Measurements from ENCODE around the gene PPAT.
A peak's percentile ranks its signal among the peaks of the same experiment; 100 is the strongest.

PPAT gene

GRCh38 chr4:56426273-56426672 is 9.1 kb downstream of the PPAT start:
- CTCF ChIA-PET = interaction anchor here (0.7 to 5.3 kb wide), 12 partner anchors 10 to 410 kb away, joined by 3 to 64 read pairs (median 3); partner anchors contain the start of genes PAICS and PPAT
- POLR2A ChIA-PET = no interaction called here
- TF ChIP-seq, protein P1, sequence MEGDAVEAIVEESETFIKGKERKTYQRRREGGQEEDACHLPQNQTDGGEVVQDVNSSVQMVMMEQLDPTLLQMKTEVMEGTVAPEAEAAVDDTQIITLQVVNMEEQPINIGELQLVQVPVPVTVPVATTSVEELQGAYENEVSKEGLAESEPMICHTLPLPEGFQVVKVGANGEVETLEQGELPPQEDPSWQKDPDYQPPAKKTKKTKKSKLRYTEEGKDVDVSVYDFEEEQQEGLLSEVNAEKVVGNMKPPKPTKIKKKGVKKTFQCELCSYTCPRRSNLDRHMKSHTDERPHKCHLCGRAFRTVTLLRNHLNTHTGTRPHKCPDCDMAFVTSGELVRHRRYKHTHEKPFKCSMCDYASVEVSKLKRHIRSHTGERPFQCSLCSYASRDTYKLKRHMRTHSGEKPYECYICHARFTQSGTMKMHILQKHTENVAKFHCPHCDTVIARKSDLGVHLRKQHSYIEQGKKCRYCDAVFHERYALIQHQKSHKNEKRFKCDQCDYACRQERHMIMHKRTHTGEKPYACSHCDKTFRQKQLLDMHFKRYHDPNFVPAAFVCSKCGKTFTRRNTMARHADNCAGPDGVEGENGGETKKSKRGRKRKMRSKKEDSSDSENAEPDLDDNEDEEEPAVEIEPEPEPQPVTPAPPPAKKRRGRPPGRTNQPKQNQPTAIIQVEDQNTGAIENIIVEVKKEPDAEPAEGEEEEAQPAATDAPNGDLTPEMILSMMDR (IDR thresholded peaks at IDR 0.05; ENCODE audit: control extremely low read depth, extremely low read depth, low read depth, missing control alignments) = no peak
- peak; percentile 30 for DNase-seq (ENCODE audit: extremely low spot score)

GRCh38 chr4:56425518-56425917 is 9.9 kb downstream of the PPAT start:
- no peak for DNase-seq (ENCODE audit: extremely low spot score)
- ChIA-PET POLR2A (no interaction called here), CTCF (interaction anchor here (0.7 to 5.3 kb wide), 25 partner anchors 10 to 417 kb away, joined by 3 to 64 read pairs (median 3); partner anchors contain the start of genes AASDH, PAICS and PPAT)
- TF ChIP-seq, protein P1 (IDR thresholded peaks at IDR 0.05; ENCODE audit: control extremely low read depth, extremely low read depth, low read depth, missing control alignments) = no peak

- POLR2A ChIA-PET = interaction anchor here (1.2 kb wide), 1 partner anchor 11 kb away, joined by 4 read pairs; the partner anchor contains the start of genes PAICS and PPAT
- DNase-seq (ENCODE audit: extremely low spot score) = peak; percentile 30
- CTCF ChIA-PET = interaction anchor here (0.7 to 5.3 kb wide), 29 partner anchors 7 to 477 kb away, joined by 3 to 64 read pairs (median 3); partner anchors contain the start of genes AASDH, CEP135, PAICS and PPAT
- TF ChIP-seq, protein P1 (IDR thresholded peaks at IDR 0.05; ENCODE audit: control extremely low read depth, extremely low read depth, low read depth, missing control alignments) = peak; percentile 52
These were observed 10.5 kb downstream of the PPAT start for GRCh38 chr4:56424697-56425514.

DNA sequence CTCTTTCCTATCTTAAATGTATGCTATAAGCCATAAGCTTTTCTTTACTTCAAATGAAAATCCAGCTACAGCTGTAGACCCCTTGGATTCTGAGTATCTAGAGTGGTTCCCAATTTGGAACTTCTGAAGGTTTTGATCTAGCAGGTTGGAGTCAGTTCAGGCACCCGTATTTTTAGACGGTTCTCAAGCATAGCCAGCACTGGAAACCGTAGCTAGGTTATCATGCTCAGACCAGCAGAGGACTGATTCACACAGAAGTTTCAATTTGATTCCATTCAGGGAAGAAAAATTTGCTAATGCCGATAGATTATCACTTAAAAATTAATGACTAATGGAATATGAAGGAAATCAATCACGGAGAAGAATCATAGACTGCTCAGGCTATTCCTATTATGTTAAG is 11.2 kb downstream of the PPAT start:
- no peak for DNase-seq (ENCODE audit: extremely low spot score)
- TF ChIP-seq, protein P1 (IDR thresholded peaks at IDR 0.05; ENCODE audit: control extremely low read depth, extremely low read depth, low read depth, missing control alignments) = no peak
- POLR2A ChIA-PET = interaction anchor here (1.2 kb wide), 1 partner anchor 11 kb away, joined by 4 read pairs; the partner anchor contains the start of genes PAICS and PPAT
- CTCF ChIA-PET = interaction anchor here (0.9 to 5.3 kb wide), 14 partner anchors 8 to 476 kb away, joined by 3 to 64 read pairs (median 5); partner anchors contain the start of genes AASDH, CEP135, PAICS and PPAT

DNA sequence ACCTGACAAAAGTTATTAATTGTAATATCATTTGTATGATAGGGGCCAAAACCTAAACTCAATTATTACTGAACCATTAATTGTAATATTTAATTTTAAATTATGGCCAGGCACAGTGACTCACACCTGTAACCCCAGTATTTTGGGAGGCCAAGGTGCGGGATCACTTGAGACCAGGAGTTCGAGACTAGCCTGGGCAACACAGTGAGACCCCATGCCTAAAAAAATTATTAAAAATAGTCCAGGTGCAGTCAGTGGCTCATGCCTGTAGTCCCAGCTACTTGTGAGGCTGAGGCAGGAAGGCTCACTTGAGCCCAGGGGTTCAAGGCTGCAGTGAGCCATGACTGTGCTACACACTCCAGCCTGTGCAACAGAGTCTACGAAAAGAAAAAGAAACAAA is 18.0 kb downstream of the PPAT start:
- ChIA-PET CTCF (interaction anchor here (1.3 kb wide), 1 partner anchor 10 kb away, joined by 3 read pairs; no protein-coding TSS in a partner anchor), POLR2A (no interaction called here)
- DNase-seq (ENCODE audit: extremely low spot score) = no peak
- TF ChIP-seq, protein P1 (IDR thresholded peaks at IDR 0.05; ENCODE audit: control extremely low read depth, extremely low read depth, low read depth, missing control alignments) = no peak

DNA sequence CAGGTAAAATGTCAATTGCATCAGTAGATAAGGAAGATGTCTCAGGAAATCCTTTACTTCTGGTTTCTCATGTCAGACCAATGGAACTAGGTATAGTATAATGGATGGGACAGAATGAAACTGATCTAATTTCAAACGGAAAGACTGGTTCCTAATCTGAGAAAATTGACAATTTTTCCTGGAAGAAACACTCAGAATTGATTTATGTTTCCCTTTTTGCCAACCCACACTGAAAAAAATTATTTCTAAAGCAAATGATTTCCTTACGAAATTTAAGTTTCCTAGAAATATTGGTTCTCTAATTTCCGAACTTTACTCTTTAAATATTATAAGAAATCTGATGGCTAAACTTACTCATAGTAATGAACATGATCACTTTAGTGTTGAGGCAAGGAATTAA is 19.1 kb downstream of the PPAT start:
- TF ChIP-seq, protein P1 (IDR thresholded peaks at IDR 0.05; ENCODE audit: control extremely low read depth, extremely low read depth, low read depth, missing control alignments) = no peak
- DNase-seq (ENCODE audit: extremely low spot score) = no peak

More for the DNA sequence above, 19.1 kb downstream of the PPAT start:
- ChIA-PET POLR2A (no interaction called here), CTCF (interaction anchor here (0.8 to 2.4 kb wide), 3 partner anchors 9 to 13 kb away, joined by 3 to 5 read pairs (median 3); no protein-coding TSS in a partner anchor)
